ENCODE data around the gene MTUS2.

DNA sequence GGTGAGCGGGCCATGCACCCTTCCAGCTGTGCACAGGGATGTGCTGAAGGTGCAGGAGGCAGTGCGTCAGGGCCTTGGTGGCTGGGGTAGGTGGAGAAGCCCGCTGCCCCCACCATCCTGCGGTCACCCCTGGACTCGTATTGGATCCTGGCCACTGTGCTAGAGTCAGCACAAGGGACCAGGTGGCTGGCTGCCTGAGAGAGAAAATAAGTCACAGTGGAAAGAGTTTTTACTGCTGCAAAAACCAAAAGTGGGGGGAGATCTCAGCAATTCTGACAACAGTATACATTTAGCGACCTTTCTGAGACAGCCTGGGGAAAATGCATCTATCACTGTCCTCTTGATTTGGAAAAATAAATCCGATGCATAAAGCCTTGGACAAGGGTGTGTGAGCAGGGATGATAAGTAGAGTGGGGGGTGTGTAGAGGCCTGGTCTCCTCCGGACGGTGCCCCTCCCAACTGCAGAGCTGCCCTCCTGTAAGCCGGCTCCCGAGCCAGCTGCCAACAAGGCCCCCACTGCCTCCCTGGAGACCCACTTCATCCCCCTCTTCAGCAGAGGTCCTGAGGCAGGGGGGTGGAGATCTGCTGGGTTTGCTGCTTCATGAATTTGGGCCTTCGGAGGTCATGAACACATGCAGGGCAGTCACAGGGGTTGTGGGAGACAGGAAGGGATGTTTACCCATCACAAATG lies 691.1 kb downstream of the MTUS2 start:
- TF ChIP-seq, protein P1, sequence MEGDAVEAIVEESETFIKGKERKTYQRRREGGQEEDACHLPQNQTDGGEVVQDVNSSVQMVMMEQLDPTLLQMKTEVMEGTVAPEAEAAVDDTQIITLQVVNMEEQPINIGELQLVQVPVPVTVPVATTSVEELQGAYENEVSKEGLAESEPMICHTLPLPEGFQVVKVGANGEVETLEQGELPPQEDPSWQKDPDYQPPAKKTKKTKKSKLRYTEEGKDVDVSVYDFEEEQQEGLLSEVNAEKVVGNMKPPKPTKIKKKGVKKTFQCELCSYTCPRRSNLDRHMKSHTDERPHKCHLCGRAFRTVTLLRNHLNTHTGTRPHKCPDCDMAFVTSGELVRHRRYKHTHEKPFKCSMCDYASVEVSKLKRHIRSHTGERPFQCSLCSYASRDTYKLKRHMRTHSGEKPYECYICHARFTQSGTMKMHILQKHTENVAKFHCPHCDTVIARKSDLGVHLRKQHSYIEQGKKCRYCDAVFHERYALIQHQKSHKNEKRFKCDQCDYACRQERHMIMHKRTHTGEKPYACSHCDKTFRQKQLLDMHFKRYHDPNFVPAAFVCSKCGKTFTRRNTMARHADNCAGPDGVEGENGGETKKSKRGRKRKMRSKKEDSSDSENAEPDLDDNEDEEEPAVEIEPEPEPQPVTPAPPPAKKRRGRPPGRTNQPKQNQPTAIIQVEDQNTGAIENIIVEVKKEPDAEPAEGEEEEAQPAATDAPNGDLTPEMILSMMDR (IDR thresholded peaks at IDR 0.05) = no peak
- TF ChIP-seq EP300 (IDR thresholded peaks at IDR 0.05) (no peak), POLR2A (IDR thresholded peaks at IDR 0.05) (no peak), POLR2AphosphoS5 (IDR thresholded peaks at IDR 0.05) (no peak)
